ENCODE results near the gene ZP4.

GRCh38 chr1:237927198-237927597 is 36.5 kb upstream of the ZP4 start:
- no peak for TF ChIP-seq POLR2A (IDR thresholded peaks at IDR 0.05)
- TF ChIP-seq, protein P1, sequence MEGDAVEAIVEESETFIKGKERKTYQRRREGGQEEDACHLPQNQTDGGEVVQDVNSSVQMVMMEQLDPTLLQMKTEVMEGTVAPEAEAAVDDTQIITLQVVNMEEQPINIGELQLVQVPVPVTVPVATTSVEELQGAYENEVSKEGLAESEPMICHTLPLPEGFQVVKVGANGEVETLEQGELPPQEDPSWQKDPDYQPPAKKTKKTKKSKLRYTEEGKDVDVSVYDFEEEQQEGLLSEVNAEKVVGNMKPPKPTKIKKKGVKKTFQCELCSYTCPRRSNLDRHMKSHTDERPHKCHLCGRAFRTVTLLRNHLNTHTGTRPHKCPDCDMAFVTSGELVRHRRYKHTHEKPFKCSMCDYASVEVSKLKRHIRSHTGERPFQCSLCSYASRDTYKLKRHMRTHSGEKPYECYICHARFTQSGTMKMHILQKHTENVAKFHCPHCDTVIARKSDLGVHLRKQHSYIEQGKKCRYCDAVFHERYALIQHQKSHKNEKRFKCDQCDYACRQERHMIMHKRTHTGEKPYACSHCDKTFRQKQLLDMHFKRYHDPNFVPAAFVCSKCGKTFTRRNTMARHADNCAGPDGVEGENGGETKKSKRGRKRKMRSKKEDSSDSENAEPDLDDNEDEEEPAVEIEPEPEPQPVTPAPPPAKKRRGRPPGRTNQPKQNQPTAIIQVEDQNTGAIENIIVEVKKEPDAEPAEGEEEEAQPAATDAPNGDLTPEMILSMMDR (IDR thresholded peaks at IDR 0.05): no peak
